Tibial nerve (tissue), 4 donors: ENCODE results near the gene ELMO3.

Experiments used
- CTCF ChIP-seq, 5 experiments: fragments of 200-600 bp in 3 of 5; fragments of 450-650 bp in 2 of 5; sonication (generic) in 3 of 5; IDR thresholded peaks; one replicate each; pipeline ENCODE4 v1.5.1; 2016 to 2019; ENCODE audit warnings: antibody characterized with exemption in 5 of 5, mild to moderate bottlenecking in 3 of 5, moderate library complexity in 2 of 5
- EP300 ChIP-seq, 2 donors: sonication (generic); formaldehyde crosslinking; IDR thresholded peaks; one replicate each; pipeline ENCODE4 v1.6.1; 2017; ENCODE audit warnings: antibody characterized with exemption in 2 of 2, mild to moderate bottlenecking in 1 of 2

- no peak for TF ChIP-seq EP300 (IDR thresholded peaks at IDR 0.05)
- TF ChIP-seq CTCF (IDR thresholded peaks at IDR 0.05), result no peak
Observed at GRCh38 chr16:67237396-67238277, 38.7 kb downstream of the ELMO3 start.
